Ectodermal cell (in vitro differentiated cells): Measurements from ENCODE around the gene ARPP21.
"Not testable (repeated sequence)": the region's sequence is repeated elsewhere in the genome, so short reads cannot be mapped to it uniquely, and the experiment has no call there.

ENCODE experiments used
- H3K27ac ChIP-seq: 2 replicates; pipeline ENCODE4 v1.7.0; 2013; ENCODE audit warnings: mild to moderate bottlenecking, low read depth, low read length; ENCODE audit not compliant: insufficient read depth, poor library complexity, severe bottlenecking
- H3K27me3 ChIP-seq: 2 replicates; pipeline ENCODE4 v1.7.0; 2013; ENCODE audit warnings: mild to moderate bottlenecking, low read length; ENCODE audit not compliant: insufficient read depth, control insufficient read depth, poor library complexity, severe bottlenecking
- H3K36me3 ChIP-seq: one replicate; pipeline ENCODE4 v1.7.0; 2013; ENCODE audit warnings: low read length; ENCODE audit not compliant: control insufficient read depth, insufficient read depth
- H3K4me1 ChIP-seq: one replicate; pipeline ENCODE4 v1.7.0; 2013; ENCODE audit warnings: low read length; ENCODE audit not compliant: control insufficient read depth, insufficient read depth
- H3K4me3 ChIP-seq: 2 replicates; pipeline ENCODE4 v1.7.0; 2013; ENCODE audit warnings: low read depth, low read length, control low read depth; ENCODE audit not compliant: insufficient read depth
- H3K9me3 ChIP-seq: 2 replicates; pipeline ENCODE4 v1.7.0; 2013; ENCODE audit warnings: mild to moderate bottlenecking, low read length, moderate library complexity; ENCODE audit not compliant: control insufficient read depth
- WGBS, 2 experiments: methylation state at CpG; one replicate each; pipeline ENCODE4 v1.1.7; 2013; ENCODE audit warnings: missing lambda C conversion rate in 2 of 2; 5-methylcytosine and 5-hydroxymethylcytosine counted together

The ARPP21 gene

GRCh38 chr3:35789042-35789831 is 149.9 kb downstream of the ARPP21 start:
- Histone ChIP-seq H3K4me1 (no peaks in the 10 kb centered on the region), H3K36me3 (no peaks in the 10 kb centered on the region), H3K27me3 (no peaks in the 10 kb centered on the region), H3K9me3 (no peaks in the 10 kb centered on the region), H3K27ac (no peak overlapping the region), H3K4me3 (no peak overlapping the region)
- WGBS, 2 experiments, result 84 to 88% methylated on average over 4 of the region's 4 CpGs

GRCh38 chr3:35790764-35791163 is 151.4 kb downstream of the ARPP21 start:
- 100% methylated on average over 1 of the region's 1 CpG; no CpG with 5 or more reads in 1 of the 2 experiments for WGBS, 2 experiments
- no peak overlapping the region for H3K4me3 ChIP-seq
- no peaks in the 10 kb centered on the region for H3K9me3 ChIP-seq
- no peaks in the 10 kb centered on the region for H3K27me3 ChIP-seq
- H3K4me1 ChIP-seq, result no peaks in the 10 kb centered on the region
- no peaks in the 10 kb centered on the region for H3K36me3 ChIP-seq
- H3K27ac ChIP-seq, result no peak overlapping the region

- no peaks in the 10 kb centered on the region for H3K36me3 ChIP-seq
- H3K27me3 ChIP-seq, result no peaks in the 10 kb centered on the region
- no peak overlapping the region for H3K27ac ChIP-seq
- H3K9me3 ChIP-seq, result no peaks in the 10 kb centered on the region
- no peak overlapping the region for H3K4me3 ChIP-seq
- H3K4me1 ChIP-seq, result no peaks in the 10 kb centered on the region
- WGBS, 2 experiments, result 90 to 92% methylated on average over 1 of the region's 1 CpG
These were observed 154.3 kb downstream of the ARPP21 start for GRCh38 chr3:35793667-35794066.

DNA sequence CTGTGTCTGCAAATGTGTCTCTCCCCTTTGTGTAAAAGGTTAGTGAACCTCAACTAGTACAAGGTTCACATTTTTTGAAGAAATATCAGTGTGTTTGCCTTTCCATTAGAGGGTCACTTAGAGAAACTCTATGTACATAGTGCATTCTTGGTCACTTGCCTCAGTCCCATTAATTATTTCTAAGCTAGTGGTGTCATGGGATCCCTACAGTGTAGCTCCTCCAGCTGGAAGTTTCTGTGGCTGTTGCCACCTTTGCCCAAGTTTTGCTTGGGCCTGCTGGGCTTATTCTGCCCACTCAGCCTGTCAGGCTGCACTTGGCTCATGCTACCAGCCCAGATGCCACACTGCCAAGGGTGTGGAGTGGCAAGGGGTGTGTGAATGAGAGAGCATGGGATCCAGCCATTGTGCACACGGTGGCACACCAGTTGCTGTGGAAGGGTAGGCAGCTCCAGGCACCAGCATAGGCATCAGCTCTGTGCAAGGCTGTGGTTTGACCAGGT is 161.7 kb downstream of the ARPP21 start:
- H3K4me1 ChIP-seq, result no peaks in the 10 kb centered on the region
- no peaks in the 10 kb centered on the region for H3K36me3 ChIP-seq
- no peak overlapping the region for H3K4me3 ChIP-seq
- no peaks in the 10 kb centered on the region for H3K27me3 ChIP-seq
- WGBS, 2 experiments, result 94 to 95% methylated on average over 1 of the region's 1 CpG
- no peak overlapping the region for H3K27ac ChIP-seq
- no peaks in the 10 kb centered on the region for H3K9me3 ChIP-seq

GRCh38 chr3:35814531-35814930 is 175.2 kb downstream of the ARPP21 start:
- 86 to 95% methylated on average over 4 of the region's 4 CpGs for WGBS, 2 experiments
- Histone ChIP-seq H3K9me3 (no peaks in the 10 kb centered on the region), H3K4me3 (no peak overlapping the region), H3K4me1 (no peaks in the 10 kb centered on the region), H3K27ac (no peak overlapping the region), H3K27me3 (no peaks in the 10 kb centered on the region), H3K36me3 (no peaks in the 10 kb centered on the region)

GRCh38 chr3:35815796-35816195 is 176.5 kb downstream of the ARPP21 start:
- not testable (repeated sequence) for H3K4me1 ChIP-seq, H3K36me3 ChIP-seq, H3K4me3 ChIP-seq, H3K9me3 ChIP-seq, H3K27me3 ChIP-seq, H3K27ac ChIP-seq

- H3K27me3 ChIP-seq, result no peaks in the 10 kb centered on the region
- no peak overlapping the region for H3K27ac ChIP-seq
- H3K4me1 ChIP-seq, result no peaks in the 10 kb centered on the region
- H3K9me3 ChIP-seq, result no peaks in the 10 kb centered on the region
- WGBS, 2 experiments, result 90 to 91% methylated on average over 4 of the region's 4 CpGs
- no peak overlapping the region for H3K4me3 ChIP-seq
- H3K36me3 ChIP-seq, result no peaks in the 10 kb centered on the region
These were observed 177.9 kb downstream of the ARPP21 start for GRCh38 chr3:35817216-35817615.

DNA sequence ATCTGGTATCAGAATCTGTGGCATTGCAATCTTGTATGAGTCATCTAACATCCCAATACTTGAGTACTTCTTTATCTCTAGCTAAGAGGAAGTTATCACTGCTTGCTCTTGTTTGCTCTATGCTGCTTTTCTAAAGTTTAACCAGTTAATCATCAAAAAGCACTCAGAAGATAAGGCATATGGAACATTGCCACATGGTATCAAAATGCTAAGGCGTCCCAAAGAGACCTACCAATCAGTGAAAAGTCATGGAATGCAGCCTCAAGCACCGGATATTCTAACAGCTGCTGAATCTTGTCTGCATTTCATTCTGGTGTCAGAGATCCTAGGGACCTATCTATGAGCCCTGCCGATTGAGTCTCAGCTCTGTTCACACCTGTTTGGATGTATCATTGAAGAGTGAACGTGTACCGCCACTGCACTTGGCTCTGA is 192.8 kb downstream of the ARPP21 start:
- whole genome bisulfite sequencing, 2 experiments, result 96 to 97% methylated on average over 5 of the region's 5 CpGs
- Histone ChIP-seq H3K27ac (no peak overlapping the region), H3K4me3 (no peak overlapping the region), H3K36me3 (no peaks in the 10 kb centered on the region), H3K4me1 (no peaks in the 10 kb centered on the region), H3K27me3 (no peaks in the 10 kb centered on the region), H3K9me3 (no peaks in the 10 kb centered on the region)
